HG03045 (cell line): ENCODE results near the gene FMO1.
A peak's percentile ranks its signal among the peaks of the same experiment; 100 is the strongest.
"Not testable (repeated sequence)": the region's sequence is repeated elsewhere in the genome, so short reads cannot be mapped to it uniquely, and the experiment has no call there.

Experiments
- ATAC-seq: cut with Tn5 transposase; IDR thresholded peaks from one replicate; pipeline ENCODE4 v1.9.1; 2021; ENCODE audit warnings: mild to moderate bottlenecking, moderate library complexity; ENCODE audit not compliant: unreplicated experiment

The FMO1 gene

GRCh38 chr1:171248302-171248701 is at the start of gene FMO1:
Gene FMO1 (plus strand): TSS chr1:171248494. CDS start chr1:171258088, 9,594 bp downstream.
- no peak for ATAC-seq

GRCh38 chr1:171204296-171204695 is 44.0 kb upstream of the FMO1 start:
- ATAC-seq = no peak

- no peak for ATAC-seq
Observed at GRCh38 chr1:171206204-171206977, 41.9 kb upstream of the FMO1 start.

DNA sequence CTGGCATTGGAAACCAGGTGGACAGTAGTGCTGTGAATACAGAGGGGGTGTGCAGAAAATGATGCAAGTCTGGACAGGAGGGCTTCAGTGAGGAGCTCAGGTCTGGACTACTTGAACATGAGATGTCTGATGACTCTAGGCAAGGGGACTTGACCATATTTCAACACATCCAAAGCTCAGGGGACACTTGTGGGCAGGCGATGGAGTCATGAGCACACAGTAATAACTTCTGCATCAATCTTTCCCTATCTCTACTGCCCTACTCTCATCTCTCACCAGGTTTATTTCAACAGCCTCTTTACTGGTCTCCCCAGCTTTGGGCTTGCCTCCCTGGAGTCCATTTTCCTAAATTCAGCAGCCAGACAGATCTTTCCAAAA is 41.3 kb upstream of the FMO1 start:
- no peak for ATAC-seq

DNA sequence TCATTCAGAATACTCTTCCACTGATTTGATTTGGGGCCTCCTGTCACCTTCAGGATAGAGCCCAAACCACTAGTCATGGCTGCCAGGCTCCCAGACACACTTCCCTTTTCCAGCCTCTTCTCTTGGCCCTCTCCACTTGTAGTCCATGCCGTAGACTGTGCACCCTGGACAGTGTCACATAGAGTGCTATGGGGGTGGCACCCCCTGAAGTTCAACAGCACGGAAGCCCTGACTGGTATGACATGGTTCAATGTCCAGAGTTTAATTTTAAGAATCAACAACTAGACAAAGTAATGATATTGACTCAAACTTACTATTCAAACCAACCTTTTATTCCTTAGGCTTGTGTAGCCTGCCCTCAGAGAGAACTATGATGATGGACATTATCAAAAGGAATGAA is 40.9 kb upstream of the FMO1 start:
- ATAC-seq = no peak

GRCh38 chr1:171210355-171210754 is 37.9 kb upstream of the FMO1 start:
- no peak for ATAC-seq

DNA sequence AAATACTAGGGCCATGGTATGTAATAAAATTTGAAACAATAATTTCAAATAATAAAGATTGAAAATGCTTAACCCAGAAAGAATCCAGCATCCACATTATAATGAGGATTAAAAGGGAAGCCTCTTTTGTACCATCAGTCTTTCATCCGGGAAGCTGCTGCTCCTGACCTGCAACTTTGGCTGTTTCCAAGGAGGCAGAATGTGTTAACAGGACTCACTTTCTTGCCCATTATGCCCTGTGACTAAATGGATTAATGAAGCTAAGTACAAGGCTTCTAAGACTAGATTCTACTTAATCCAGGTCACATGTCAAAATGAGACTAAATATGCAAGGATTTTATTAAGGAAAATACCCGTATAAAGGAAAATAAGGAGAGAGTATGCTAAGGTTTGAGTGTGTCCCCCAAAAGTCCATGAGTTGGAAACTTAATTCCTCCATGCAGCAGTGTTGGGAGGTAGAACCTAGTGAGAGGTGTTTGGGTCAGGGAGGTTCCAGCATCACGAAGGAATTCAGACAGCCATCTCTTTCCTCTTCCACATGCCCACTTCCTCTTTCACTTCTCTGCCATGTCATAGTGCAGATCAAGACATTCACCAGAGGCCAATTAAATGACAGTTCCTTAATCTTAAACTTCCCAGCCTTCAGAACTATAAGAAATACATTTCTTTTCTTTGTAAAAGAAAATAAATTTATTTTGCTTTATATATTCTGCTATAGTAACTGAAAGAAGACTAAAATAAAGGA is 35.5 kb upstream of the FMO1 start:
- no peak for ATAC-seq

DNA sequence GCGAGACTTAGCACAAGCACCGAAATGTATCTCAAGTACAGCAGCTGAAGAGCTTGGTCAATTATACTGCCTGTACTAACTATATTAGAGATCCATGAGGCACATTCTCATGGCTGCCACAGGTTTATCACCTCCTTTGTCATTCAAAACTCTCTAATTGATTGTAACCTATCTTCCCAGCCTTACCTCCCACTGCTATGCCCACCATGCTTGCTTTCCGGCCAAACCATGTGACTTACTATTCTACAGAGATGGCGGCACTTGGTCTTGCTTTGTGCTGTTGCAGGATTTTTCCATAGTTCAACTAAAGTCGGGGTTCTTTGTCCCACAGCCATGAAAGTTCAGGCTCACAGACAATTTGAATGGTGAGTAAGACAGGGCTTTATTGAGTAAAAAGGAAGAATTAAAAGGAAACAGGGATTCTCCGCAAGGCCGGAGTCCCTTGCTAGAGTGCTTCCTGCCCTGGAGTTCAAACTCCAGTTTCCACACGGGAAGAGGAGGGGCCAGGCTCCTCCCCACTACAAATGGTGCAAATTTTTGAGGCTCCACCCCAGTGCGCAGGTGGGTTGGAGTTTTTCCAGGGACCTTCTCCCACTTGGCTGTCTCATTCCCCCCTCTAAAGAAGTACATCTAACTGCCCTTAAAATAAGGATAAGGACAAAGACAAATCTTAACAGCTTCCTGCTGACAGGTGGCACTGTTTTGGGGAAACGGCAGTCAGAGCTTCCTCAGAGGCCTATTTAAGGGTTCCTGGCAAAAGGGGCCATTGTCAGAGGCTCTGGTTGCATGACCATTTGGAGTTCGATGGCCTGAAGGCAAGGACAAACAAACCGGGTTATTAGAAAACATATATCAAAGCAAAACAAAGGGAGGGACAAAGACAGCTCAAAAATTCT is 34.5 kb upstream of the FMO1 start:
- ATAC-seq = no peak

GRCh38 chr1:171217658-171218443 is 30.4 kb upstream of the FMO1 start:
- ATAC-seq = no peak

GRCh38 chr1:171218661-171219060 is 29.6 kb upstream of the FMO1 start:
- no peak for ATAC-seq

GRCh38 chr1:171219346-171220080 is 28.8 kb upstream of the FMO1 start:
- ATAC-seq = no peak

- no peak for ATAC-seq
Observed at GRCh38 chr1:171220081-171220420, 28.2 kb upstream of the FMO1 start.

- no peak for ATAC-seq
Observed at GRCh38 chr1:171220581-171221054, 27.7 kb upstream of the FMO1 start.

GRCh38 chr1:171221665-171222591 is 26.4 kb upstream of the FMO1 start:
- ATAC-seq = no peak

DNA sequence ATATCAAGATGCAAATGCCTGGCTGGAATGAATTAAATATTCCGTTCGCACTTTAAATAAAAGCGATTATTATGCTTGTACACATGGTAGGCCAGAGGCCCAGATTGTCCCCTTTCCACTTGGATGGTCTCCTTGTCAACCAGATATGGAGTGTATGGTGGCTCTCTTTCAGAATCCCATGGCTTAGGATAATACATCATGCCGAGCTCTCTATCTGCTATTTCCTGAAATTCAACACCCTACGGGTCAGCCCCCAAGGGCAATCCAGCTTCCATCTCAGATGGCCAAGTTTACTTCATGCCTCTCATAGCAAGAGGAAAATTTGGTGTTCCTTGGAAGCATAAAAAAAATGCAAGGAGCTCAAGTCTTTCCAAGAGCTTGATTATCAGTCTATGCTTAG is 25.4 kb upstream of the FMO1 start:
- ATAC-seq = no peak

- not testable (repeated sequence) for ATAC-seq
Observed at GRCh38 chr1:171224257-171224656, 24.0 kb upstream of the FMO1 start.

DNA sequence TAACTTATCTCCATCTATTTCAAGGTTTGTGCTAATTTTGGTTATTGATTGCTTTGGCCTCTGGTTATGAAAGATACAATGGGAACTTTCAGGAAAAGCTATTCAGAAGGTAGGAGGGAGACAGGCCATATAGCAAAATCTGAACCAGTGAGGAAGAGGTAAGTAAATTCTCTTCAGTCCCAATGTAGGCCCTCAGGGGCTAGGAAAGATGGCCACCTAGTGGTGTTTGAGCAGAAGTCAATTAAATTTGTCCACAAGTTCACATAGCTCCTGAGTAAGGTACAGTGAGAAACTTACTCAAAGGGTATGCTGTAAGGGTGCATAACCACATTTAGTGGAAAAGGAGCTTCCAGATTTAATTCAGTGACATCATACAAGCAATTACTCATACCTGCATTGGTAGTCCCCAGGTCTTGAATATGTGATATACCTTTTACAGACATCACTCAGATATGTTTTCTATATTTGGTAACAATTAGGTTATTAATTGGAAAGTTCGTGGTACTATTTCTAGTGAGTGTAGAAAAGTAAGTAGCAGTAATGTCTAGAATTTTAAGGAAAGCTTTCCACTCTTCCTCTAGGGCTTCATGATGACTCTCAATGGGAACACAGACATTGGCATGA is 21.4 kb upstream of the FMO1 start:
- peak; percentile 78 for ATAC-seq

DNA sequence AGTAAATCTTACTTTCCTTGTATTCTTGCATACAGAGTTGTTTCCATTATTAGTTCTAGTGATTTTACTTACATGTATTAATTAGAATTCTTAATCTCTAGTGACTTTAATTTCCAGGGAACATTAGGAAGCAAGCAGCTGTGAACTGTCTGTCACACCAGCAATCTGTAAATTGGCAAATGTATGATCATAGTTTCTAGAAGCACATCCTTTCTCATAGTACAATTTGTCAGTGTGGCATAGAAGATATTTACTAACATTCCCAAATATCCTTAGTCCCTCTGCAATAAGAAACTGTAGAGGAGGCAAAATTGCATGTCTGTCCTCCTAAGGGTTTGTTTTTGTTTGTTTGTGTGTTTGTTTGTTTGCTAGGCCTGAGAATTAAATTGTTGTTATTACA is 17.0 kb upstream of the FMO1 start:
- ATAC-seq = no peak
